HG02642 (cell line): Measurements from ENCODE around the gene CLNK.
A peak's percentile ranks its signal among the peaks of the same experiment; 100 is the strongest.

Source experiments
- ATAC-seq: cut with Tn5 transposase; IDR thresholded peaks from one replicate; pipeline ENCODE4 v1.9.1; 2021; ENCODE audit warnings: mild to moderate bottlenecking; ENCODE audit not compliant: unreplicated experiment, poor library complexity

CLNK gene

DNA sequence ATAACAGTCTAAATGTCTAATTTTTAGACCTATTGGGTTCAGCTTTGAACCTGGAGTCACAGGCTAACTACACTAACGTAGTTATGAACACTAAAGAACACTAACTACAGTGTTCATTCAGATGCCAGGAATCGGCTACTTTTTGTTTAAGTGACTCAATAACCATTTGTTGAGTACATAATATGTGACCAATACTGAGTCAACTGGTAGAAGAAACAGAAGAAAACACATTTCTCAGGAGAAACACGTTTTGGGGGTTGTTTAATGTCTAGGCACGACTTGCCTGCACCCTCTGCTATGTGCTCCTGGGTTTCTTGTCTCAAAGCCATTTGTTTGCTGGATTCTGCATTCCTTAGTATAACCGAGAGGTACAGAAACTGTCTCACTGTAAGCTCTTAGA lies 18.6 kb upstream of the CLNK start:
- ATAC-seq: no peak

DNA sequence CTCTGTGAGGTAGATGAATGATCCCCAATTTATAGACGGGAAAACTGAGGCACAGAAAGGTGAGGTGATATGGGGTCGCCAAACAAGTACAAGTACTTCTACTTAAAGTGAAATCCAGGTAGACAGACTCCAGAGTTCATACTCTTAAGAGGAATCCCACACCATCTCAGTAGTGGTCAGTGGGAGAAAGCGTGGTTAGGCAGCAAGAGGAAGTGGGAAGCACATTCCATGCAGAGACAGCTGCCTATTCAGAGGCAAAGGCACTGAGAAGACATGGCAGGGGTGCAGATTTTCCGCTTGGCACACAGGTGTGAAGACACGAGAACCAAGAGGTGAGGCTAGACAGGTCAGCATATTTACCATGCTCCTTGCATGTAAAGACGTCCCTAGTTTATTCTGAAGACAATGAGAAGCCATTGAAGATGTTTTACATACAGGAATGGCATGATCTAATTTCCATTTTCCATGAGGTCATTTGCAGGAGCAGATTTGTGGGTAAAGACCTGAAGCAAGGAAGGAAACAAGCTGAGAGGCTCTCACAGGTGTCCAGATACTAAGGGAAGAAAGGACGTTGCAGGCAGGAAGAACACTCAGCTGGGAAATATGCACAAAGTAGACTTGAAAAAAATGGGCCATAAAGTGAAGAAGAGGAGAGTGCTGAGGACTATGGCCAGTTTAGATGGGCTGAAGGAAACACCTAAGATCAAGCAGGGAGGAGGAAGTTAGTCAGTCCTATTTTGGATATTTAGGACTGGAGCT lies 17.3 kb upstream of the CLNK start:
- ATAC-seq: no peak

DNA sequence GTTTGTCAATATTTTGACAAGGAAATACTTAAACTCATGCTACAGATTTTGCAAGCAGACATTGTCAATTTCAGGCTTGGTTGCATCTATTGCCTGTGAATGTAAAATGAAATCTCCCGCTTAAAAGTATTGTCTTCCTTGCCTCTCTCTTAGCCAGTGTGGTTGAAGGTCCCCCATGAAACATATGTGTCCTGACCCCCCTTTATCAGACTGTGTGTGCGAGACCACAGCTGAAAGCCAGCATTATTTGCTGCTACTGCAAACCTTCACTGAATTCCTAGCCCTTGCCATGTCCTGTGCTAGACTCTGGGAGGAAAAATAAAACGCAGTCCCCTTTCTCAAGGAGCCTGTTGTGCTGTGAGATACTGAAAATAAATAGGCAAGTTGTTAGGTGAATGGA lies 16.6 kb upstream of the CLNK start:
- ATAC-seq: no peak

DNA sequence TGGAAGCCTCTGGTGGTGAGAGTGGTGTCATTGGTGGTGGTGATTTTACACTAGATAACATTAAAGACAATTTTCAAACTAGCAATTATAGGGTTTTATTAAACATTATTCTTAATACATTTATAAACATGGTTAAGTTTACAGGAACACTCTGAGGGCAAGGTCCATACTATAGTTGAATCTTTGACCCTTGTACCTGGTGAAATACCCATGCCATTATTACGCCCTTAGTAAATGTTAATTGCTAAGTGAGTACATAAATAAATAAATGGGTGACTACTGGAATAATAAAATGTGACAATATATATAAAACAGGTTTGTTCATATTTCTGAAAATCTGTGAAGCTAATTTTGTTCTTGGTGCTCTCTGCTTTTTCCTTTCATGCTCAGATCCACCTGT lies 13.6 kb upstream of the CLNK start:
- no peak for ATAC-seq

DNA sequence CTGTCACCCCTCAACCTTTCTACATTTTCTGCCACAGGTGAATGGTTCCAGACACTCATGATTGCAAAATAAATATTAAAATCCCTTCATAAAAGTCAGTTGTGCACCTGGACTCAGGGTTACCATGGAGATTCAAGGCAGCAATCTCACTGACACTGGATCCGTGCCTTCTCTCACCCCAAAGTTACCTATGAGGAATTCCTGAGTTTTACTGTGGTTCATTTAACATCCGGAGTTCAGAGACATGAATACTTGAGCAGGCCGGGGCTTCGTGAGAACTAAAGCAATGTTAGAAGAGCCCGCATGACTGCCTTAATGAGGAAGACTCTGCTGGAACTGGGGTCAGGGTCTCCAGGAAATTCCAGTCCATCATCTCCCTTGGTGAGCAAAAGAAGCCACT lies 12.5 kb upstream of the CLNK start:
- ATAC-seq: no peak

DNA sequence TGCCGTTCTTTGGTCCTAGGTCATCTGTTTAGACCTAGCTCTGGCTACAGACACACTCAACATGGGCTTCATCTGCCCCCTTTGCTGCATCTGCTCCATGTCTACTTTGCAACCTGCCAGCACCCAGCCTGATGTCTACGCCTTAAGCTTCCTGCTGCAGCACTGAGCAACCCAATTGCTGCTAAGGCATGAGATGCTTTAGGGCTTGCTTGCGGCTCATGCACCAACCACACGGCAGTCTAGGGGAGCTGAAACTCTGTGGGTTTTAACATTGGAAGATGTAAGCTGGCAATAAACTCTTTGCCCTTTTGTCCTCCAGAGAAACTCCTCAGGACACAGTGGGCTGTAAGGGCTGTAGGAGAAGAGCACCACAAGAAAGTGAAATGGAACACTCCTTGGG lies 11.7 kb upstream of the CLNK start:
- ATAC-seq: no peak

DNA sequence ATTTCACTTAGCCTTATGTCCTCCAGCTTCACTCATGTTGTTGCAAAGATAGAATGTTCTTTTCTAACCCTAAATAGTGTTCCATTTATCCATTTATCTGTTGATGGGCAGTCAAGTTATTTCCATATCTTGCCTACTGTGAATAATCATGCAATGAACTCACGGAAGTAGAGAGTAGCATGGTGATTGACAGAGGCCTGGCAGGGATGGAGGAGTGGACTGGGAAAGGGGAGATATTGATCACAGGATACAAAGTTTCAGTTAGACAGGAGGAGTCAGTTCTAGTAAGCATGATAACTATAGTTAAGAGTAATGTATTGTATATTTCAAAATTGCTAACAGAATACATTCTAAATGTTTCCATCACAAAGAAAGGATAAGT lies 10.3 kb upstream of the CLNK start:
- no peak for ATAC-seq

DNA sequence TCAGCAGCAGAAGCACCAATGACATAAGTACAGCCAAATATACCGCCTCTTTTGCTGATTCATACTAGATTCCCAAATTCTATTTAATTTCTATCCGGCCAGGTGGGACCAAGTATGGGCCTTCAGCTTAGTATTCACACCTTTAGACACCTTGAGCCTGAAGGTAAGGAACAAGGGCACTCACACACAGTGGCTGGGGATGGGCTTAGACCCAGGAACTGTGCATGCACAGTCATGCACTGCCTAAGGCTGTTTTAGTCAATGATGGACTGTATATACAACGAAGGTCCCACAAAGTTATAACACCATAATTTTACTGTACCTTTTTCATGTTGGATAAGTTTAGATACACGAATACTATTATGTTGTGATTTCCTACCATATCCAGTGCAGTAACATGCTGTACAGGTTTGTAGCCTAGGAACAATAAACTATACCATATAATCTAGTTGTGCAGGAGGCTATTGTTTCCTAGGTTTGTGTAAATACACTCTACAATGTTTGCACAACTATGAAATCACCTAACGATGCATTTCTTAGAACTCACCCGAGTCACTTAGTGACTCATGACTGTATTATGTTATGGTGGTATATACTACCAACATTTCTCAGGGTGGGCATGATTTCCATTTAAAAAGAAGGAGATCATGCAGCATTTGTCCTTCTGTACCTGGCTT lies 9.7 kb upstream of the CLNK start:
- no peak for ATAC-seq

DNA sequence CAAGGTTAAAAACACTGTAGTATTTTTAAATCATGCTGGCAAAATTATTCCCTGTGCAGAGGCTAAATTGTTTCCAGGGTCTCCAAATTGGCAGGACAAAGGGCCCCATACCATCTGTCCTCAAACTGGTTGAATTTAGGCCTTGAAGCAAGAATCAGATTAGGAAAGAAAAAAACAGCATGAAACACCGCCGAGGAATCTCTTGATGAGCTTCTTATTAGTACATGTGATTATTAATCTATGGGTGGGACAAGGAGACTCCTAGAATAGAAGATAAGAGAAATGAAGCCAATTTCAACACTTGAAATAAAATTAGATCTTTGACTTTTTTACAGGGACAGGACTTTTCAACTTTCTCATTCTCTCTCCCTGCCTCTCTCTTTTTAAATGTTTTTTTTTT lies 7.1 kb upstream of the CLNK start:
- no peak for ATAC-seq

DNA sequence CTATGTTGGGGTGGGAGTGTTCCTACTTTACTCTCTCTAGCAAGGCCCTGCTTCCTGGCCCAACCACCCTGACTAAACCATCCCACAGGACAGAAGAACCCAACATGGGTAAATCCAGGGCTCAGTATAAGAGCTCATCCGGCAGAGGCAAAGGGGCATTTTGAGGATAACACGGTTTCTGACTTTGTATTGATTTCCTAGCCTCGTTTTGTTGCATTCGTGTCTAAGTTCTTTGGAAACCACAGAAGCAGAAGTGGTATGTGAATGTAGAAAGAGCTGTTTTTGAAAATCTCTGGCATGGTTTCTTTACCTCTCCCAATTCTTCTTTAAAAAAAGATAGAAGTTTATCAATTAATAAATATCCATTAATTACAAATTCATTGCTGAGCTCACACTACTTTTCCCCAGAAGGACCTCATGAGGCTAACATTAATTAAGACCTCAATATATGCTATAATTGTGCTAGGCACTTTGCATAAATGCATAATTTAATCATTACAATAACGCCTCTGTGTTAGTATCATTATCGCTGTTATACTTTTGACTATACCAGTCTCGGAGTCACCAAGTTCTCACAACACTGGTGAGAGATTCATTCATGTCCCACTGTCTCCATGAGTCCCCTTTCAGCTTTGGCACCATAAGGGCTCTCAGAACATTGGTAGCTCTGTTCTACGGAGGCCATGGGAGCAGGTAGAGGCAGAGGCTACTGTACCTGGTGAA lies 5.8 kb upstream of the CLNK start:
- ATAC-seq: peak; percentile 43

DNA sequence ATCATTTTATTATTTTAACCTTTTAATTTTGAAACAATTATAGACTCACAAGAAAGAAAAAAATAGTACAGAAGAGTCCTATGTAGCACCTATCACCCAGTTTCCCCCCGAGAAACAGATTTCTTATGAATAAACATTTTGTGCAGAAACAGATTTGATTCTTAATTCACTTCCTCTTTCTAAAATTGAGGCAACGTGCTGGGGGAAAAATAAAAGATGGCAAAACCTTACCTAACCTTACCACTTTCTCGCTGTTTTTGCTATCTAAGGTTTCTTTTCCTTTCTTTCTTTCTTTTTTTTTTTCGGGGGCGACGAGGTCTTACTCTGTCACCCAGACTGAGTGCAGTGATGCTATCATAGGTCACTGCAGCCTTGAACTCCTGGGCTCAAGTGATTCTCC lies 4.3 kb upstream of the CLNK start:
- no peak for ATAC-seq

DNA sequence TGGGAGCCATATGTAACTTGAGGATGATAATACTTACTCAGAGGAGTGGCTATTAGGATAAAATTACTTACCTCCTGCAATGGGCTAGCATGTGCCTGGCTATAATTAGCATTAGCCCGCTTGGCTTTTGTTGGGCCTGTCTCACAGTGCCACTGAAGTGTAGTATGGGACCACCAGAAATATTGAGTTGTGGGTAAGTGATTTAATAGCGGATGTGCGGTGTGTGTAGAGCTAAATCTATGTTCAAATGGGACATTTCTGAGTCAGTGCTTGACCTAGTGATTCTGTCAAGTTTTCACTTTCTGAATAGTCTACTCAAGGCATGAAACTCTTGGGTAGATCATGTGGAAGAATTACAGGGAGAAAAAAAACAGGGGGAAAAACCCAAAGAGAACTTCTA lies 3.5 kb upstream of the CLNK start:
- peak; percentile 43 for ATAC-seq

DNA sequence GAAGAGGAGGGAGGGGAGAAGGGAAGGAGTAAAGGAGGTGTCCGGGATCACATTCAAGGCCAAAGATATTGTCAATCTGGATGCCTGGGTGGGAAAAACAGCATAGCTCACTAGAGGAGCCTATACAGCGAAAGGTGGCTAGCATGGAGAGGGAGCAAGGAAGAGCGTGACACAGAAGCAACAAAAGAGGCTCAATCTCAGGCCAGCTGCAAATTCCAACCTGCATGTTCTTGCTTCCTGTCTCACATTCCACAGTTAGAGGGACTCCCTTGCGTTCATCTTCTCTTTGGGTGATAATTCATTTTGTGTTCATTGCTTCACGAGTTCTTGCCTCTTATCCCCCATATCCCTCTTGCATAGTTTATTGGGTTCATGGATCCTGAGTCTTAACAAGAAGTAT lies 3.0 kb upstream of the CLNK start:
- ATAC-seq: no peak

DNA sequence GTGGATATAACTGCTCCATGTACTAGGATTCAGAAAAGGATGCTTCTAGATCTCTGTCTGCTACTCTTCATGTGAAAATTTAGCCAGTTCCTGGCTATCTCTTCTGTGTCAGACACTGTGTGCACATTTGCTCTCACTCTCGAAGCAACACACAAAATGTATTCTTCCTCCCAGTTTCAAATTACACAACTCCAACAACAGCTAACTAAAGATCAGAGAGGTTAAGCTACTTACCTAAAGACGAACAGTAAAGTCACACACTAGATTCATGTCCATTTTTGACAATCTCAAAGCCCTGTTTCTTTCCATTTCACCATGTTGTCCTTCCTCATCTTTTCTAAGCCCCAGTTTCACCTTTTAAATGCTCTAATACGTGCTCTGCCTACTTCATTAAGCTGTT lies 2.2 kb downstream of the CLNK start:
- no peak for ATAC-seq

DNA sequence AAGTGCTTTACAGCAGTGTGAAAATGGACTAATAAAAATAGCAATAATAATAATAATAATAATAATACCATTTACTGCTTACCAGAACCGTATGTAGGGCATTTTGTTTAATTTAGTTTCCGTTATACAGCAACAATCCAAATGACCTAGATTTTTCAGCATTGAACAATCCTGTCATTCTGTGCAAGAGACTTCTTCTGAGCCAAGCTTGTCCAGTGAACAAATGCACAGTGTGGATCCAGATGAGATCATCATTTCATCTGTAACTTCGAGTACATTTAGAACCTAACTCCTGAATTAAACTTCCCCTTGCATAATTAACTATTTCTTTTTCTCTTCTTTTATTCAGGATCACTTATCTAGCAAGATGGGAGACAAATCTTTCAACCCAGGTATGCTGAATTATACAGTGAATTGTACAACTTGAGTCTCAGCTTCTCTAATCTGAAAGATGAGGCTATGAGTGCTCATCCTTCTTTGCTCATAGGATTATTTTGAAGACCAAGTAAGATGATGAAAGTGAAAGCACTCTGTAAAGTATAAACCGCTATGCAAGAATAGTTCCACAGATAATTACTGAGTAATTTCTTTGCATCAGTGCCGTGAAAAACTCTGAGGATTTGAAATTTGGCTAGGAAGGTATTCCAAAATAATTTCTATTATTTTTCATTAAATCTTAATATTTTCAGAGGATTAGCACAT lies 6.6 kb downstream of the CLNK start:
- no peak for ATAC-seq

DNA sequence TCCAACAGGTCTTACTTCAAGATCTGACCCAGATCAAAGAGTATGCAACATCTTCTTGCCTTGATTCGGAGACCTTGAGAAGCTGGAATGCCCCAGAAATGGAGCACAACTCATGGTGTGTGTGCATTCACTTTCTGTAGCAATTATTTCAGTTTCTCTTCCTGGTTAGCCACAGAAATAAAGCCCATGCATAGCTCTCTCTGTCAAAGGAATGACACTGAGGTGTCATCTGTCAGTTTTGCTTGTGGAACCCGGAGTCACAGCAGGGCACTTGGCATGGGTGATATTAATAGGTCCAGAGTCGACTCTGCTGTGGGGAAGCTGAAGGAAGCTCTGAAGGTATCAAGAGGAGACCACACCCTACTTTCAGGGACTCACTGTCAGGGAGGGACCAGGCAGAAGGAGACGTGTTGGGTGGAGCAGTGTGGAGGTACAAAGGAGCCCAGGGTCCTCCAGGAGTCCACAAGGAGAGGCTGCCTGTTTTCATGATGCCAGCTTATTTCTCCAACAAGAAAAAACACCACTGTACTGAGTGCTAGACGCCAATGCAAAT lies 10.7 kb downstream of the CLNK start:
- ATAC-seq: peak; percentile 75

DNA sequence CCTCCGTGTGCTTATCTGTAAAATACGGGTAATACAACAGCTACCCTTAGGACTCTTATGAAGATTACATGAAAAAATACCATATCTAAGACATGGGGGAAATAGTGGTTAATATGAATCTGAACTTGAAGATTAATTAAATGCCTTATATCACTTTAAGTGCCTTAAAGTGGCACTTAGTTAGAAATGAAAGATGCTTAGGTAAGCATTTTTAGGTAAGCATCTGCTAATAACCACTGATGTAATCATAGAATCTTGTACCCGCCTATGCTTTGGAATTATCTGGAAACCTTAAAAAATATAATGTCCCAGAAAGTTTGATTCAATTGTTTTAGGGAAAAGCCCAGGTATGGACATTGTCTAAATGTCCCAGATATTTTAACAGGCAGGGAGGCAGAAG lies 12.2 kb downstream of the CLNK start:
- no peak for ATAC-seq

DNA sequence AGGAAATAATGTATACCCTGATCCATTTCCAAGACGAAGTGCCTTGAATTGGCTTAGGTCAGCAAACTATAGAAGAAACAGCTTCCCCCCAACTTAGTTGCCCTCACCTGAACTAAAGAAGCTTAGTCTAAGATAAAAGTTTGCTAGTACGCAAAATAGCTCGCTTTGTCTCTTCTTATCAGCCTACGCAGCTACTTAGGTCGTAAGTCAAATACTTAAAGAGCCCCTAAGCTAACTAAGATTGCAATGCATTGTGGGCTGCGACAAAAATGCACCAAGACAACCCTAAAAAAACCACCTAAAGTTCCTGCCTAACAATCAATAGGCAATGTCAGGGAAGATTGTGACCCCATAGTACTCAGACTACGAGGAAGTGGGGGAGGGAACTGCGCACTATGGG lies 12.8 kb downstream of the CLNK start:
- no peak for ATAC-seq

DNA sequence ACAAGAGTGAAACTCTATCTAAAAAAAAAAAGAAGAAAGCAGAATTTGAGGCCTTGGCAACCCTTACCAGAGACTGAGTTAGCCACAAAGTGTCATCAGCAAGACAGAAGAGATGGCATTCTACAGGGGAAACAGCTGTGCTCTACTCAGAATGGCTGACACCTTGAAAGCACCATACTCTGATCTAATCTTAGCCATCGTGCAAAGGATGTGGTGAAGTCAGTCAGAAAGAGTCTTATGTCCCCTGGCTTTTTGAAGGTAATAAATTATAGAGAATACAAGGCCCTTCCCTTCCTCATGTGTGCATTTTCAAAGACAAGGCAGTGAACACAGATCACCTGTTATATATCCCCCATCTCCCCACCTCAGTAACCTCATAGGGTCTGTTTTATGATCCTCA lies 13.2 kb downstream of the CLNK start:
- peak; percentile 91 for ATAC-seq

DNA sequence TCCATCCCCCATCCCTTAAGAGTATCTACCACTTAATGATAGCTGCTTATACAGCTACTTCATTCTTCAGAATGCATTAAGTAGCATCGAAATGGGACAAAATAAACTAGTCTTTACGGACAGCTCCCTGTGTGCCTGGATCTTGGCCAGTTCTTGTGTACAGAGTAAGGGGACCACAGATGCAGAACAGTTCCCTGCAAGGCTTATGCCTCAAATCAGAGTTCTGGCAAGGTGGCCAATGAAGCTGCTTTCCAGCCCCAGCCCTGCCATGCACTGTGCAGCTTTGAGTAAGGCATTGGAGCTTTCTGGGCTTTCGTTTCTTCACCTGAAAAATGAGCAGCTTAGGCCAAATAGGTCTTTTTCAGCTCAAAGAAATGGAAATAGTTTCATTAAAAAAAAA lies 14.2 kb downstream of the CLNK start:
- no peak for ATAC-seq
